Body of pancreas (tissue), 4 donors: ENCODE results near the gene ARAP1.
"Not testable (repeated sequence)": the region's sequence is repeated elsewhere in the genome, so short reads cannot be mapped to it uniquely, and the experiment has no call there.

ENCODE experiments used
- POLR2A ChIP-seq, 3 donors: fragments of 450-650 bp; IDR thresholded peaks; one replicate each; pipeline ENCODE4 v1.6.1; 2016; ENCODE audit warnings: antibody characterized with exemption in 3 of 3, mild to moderate bottlenecking in 2 of 3
- TF ChIP-seq, protein P1 (sequence below), 7 experiments: fragments of 450-650 bp in 4 of 7; fragments of 200-600 bp in 3 of 7; sonication (generic) in 3 of 7; IDR thresholded peaks; one replicate each; pipeline ENCODE4 v1.5.1; 2016 to 2019; ENCODE audit warnings: antibody characterized with exemption in 7 of 7

- TF ChIP-seq, protein P1, sequence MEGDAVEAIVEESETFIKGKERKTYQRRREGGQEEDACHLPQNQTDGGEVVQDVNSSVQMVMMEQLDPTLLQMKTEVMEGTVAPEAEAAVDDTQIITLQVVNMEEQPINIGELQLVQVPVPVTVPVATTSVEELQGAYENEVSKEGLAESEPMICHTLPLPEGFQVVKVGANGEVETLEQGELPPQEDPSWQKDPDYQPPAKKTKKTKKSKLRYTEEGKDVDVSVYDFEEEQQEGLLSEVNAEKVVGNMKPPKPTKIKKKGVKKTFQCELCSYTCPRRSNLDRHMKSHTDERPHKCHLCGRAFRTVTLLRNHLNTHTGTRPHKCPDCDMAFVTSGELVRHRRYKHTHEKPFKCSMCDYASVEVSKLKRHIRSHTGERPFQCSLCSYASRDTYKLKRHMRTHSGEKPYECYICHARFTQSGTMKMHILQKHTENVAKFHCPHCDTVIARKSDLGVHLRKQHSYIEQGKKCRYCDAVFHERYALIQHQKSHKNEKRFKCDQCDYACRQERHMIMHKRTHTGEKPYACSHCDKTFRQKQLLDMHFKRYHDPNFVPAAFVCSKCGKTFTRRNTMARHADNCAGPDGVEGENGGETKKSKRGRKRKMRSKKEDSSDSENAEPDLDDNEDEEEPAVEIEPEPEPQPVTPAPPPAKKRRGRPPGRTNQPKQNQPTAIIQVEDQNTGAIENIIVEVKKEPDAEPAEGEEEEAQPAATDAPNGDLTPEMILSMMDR (IDR thresholded peaks at IDR 0.05): not testable (repeated sequence)
- not testable (repeated sequence) for TF ChIP-seq POLR2A (IDR thresholded peaks at IDR 0.05)
Observed at GRCh38 chr11:72791228-72791627, 39.0 kb upstream of the ARAP1 start.
